Neutrophil (primary cell): ENCODE data around the gene MIA3.
"Not testable (repeated sequence)": the region's sequence is repeated elsewhere in the genome, so short reads cannot be mapped to it uniquely, and the experiment has no call there.

Experiments used
- H3K27ac ChIP-seq: fragments of 200-600 bp; sonication (generic); 2 replicates; pipeline ENCODE4 v1.5.1; 2016; ENCODE audit warnings: mild to moderate bottlenecking, moderate library complexity
- H3K27me3 ChIP-seq: fragments of 200-600 bp; sonication (generic); 2 replicates; pipeline ENCODE4 v1.6.0; 2016; ENCODE audit warnings: mild to moderate bottlenecking
- H3K36me3 ChIP-seq: fragments of 200-600 bp; sonication (generic); 2 replicates; pipeline ENCODE4 v1.5.1; 2017
- H3K4me1 ChIP-seq, 2 experiments: fragments of 200-600 bp in 1 of 2; sonication (generic) in 1 of 2; 1 replicate in 1 of 2; 2 replicates in 1 of 2; pipeline versions ENCODE4 v1.5.1 to v1.6.1; 2013 to 2016; ENCODE audit warnings: low read depth in 1 of 2, low read length in 1 of 2, mild to moderate bottlenecking in 1 of 2, moderate library complexity in 1 of 2; ENCODE audit not compliant: control insufficient read depth in 1 of 2, insufficient read depth in 1 of 2
- H3K4me3 ChIP-seq, 2 experiments: fragments of 200-600 bp in 1 of 2; sonication (generic) in 1 of 2; 1 replicate in 1 of 2; 2 replicates in 1 of 2; pipeline ENCODE4 v1.5.1; 2013 to 2016; ENCODE audit warnings: low read depth in 1 of 2, low read length in 1 of 2, mild to moderate bottlenecking in 1 of 2, moderate library complexity in 1 of 2
- H3K9me3 ChIP-seq: fragments of 200-600 bp; sonication (generic); 2 replicates; pipeline ENCODE4 v1.5.1; 2016
- TF ChIP-seq, protein P1 (sequence below): fragments of 200-600 bp; sonication (generic); IDR thresholded peaks from 2 replicates; pipeline ENCODE4 v1.5.1; 2016; ENCODE audit warnings: antibody characterized with exemption

MIA3 gene

GRCh38 chr1:222596696-222597095 lies 21.2 kb upstream of the MIA3 start:
- TF ChIP-seq, protein P1, sequence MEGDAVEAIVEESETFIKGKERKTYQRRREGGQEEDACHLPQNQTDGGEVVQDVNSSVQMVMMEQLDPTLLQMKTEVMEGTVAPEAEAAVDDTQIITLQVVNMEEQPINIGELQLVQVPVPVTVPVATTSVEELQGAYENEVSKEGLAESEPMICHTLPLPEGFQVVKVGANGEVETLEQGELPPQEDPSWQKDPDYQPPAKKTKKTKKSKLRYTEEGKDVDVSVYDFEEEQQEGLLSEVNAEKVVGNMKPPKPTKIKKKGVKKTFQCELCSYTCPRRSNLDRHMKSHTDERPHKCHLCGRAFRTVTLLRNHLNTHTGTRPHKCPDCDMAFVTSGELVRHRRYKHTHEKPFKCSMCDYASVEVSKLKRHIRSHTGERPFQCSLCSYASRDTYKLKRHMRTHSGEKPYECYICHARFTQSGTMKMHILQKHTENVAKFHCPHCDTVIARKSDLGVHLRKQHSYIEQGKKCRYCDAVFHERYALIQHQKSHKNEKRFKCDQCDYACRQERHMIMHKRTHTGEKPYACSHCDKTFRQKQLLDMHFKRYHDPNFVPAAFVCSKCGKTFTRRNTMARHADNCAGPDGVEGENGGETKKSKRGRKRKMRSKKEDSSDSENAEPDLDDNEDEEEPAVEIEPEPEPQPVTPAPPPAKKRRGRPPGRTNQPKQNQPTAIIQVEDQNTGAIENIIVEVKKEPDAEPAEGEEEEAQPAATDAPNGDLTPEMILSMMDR, result no peak
- Histone ChIP-seq H3K4me3 (no peak overlapping the region), H3K4me1 (no peaks in the 10 kb centered on the region), H3K27me3 (peaks cover 14% of the 10 kb centered on the region), H3K9me3 (no peaks in the 10 kb centered on the region), H3K36me3 (no peaks in the 10 kb centered on the region), H3K27ac (no peak overlapping the region)

GRCh38 chr1:222600281-222600680 lies 17.6 kb upstream of the MIA3 start:
- Histone ChIP-seq H3K36me3 (no peaks in the 10 kb centered on the region), H3K27ac (no peak overlapping the region), H3K9me3 (no peaks in the 10 kb centered on the region), H3K27me3 (peaks cover 4% of the 10 kb centered on the region), H3K4me1 (no peaks in the 10 kb centered on the region), H3K4me3 (no peak overlapping the region)
- TF ChIP-seq, protein P1, result no peak

DNA sequence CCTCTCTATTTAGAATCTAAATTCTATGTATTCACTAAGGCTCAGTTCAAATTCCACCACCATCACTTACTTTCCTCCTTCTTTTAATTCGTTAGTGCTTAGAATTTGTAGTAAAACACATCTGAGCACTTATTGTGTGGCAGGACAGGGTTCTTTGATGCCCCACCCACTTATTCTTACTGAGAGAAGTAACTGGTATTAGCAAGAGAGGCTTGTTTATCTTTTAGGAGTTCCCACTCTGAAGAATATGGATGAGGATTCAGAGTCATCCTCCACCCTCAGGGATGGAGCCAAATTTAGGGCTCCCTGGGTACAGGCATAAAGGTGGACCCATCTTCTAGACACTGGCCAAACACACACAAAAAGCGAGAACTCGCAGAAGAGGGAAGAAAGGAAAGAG lies 16.6 kb upstream of the MIA3 start:
- Histone ChIP-seq H3K27ac (no peak overlapping the region), H3K4me3 (no peak overlapping the region), H3K4me1 (no peaks in the 10 kb centered on the region), H3K27me3 (peaks cover 4% of the 10 kb centered on the region), H3K9me3 (no peaks in the 10 kb centered on the region), H3K36me3 (no peaks in the 10 kb centered on the region)
- TF ChIP-seq, protein P1, result no peak

- H3K27me3 ChIP-seq, result peaks cover 12% of the 10 kb centered on the region
- no peaks in the 10 kb centered on the region for H3K9me3 ChIP-seq
- H3K36me3 ChIP-seq, result no peaks in the 10 kb centered on the region
- TF ChIP-seq, protein P1, result no peak
- no peak overlapping the region for H3K4me3 ChIP-seq
- no peaks in the 10 kb centered on the region for H3K4me1 ChIP-seq
- no peak overlapping the region for H3K27ac ChIP-seq
These were observed 11.1 kb upstream of the MIA3 start for GRCh38 chr1:222606757-222607156.

- not testable (repeated sequence) for H3K4me3 ChIP-seq, H3K27ac ChIP-seq, H3K4me1 ChIP-seq, H3K9me3 ChIP-seq, H3K36me3 ChIP-seq
- H3K27me3 ChIP-seq, result peaks cover 36% of the 10 kb centered on the region
These were observed 8.8 kb upstream of the MIA3 start for GRCh38 chr1:222609111-222609510.

DNA sequence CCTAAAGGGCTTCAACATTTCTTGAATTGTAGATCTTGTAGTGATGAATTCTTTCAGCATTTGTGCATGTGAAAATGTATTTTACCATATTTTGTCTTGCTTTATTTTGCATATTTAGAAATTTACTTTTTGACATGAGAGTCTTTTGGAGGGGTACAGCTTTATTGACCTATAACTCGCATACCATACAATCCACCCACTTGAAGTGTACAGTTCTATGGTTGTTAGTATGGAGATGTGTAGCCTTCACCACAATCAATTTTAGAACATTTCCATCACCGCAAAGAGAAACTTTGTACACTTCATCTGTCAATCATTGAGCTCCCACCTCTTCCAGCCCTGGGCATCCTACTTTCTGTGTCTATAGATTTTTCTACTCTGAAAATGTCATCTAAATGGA lies 7.2 kb upstream of the MIA3 start:
- Histone ChIP-seq H3K4me3 (no peak overlapping the region), H3K27ac (no peak overlapping the region), H3K4me1 (no peaks in the 10 kb centered on the region), H3K36me3 (no peaks in the 10 kb centered on the region), H3K27me3 (peaks cover 51% of the 10 kb centered on the region), H3K9me3 (no peaks in the 10 kb centered on the region)
- TF ChIP-seq, protein P1, result no peak
